H9 (cell line): ENCODE measurements around the gene AKNAD1. TPM values are rescaled to one million over a fixed set of nuclear protein-coding genes. Genes with fewer than 3 reads are reported as not detected.

ENCODE experiments used
- DNase-seq: peaks from one replicate; pipeline ENCODE4 v3.0.0-alpha.2; 2017
- H2AFZ ChIP-seq: one replicate; pipeline ENCODE4 v1.6.1; 2013; ENCODE audit warnings: mild to moderate bottlenecking, low read length, control low read depth, moderate library complexity
- H2AK5ac ChIP-seq: 2 replicates; pipeline ENCODE4 v1.6.1; 2013; ENCODE audit warnings: low read length, control low read depth, mixed read lengths; ENCODE audit not compliant: insufficient read length
- H2BK120ac ChIP-seq: one replicate; pipeline ENCODE4 v1.6.1; 2013; ENCODE audit warnings: low read depth, mild to moderate bottlenecking, low read length, control low read depth, inconsistent platforms; ENCODE audit not compliant: poor library complexity, severe bottlenecking
- H2BK12ac ChIP-seq: 2 replicates; pipeline ENCODE4 v1.6.1; 2013; ENCODE audit warnings: low read length, control low read depth, mixed read lengths, low read depth; ENCODE audit not compliant: insufficient read length
- H2BK15ac ChIP-seq: 2 replicates; pipeline ENCODE4 v1.6.1; 2013; ENCODE audit warnings: low read depth, low read length, control low read depth
- H2BK20ac ChIP-seq: one replicate; pipeline ENCODE4 v1.6.1; 2013; ENCODE audit warnings: low read depth, mild to moderate bottlenecking, low read length, control low read depth, inconsistent platforms; ENCODE audit not compliant: poor library complexity, severe bottlenecking
- H2BK5ac ChIP-seq: 2 replicates; pipeline ENCODE4 v1.6.1; 2013; ENCODE audit warnings: low read length, control low read depth, mixed read lengths; ENCODE audit not compliant: insufficient read length
- H3K14ac ChIP-seq: 2 replicates; pipeline ENCODE4 v1.6.1; 2013; ENCODE audit warnings: low read length, control low read depth; ENCODE audit not compliant: insufficient read depth
- H3K18ac ChIP-seq: 2 replicates; pipeline ENCODE4 v1.6.1; 2013; ENCODE audit warnings: low read depth, mild to moderate bottlenecking, mixed read lengths, low read length, control low read depth; ENCODE audit not compliant: insufficient read length
- H3K23ac ChIP-seq: 2 replicates; pipeline ENCODE4 v1.6.1; 2013; ENCODE audit warnings: low read length, control low read depth, mixed read lengths, low read depth; ENCODE audit not compliant: insufficient read length
- H3K23me2 ChIP-seq: 2 replicates; pipeline ENCODE4 v1.6.1; 2013; ENCODE audit warnings: low read depth, mild to moderate bottlenecking, mixed read lengths, low read length, control low read depth; ENCODE audit not compliant: insufficient read length, poor library complexity, severe bottlenecking
- H3K27ac ChIP-seq: 2 replicates; pipeline ENCODE4 v1.5.1; 2013; ENCODE audit warnings: low read length, control low read depth, mixed read lengths, low read depth; ENCODE audit not compliant: insufficient read length
- H3K27me3 ChIP-seq: 2 replicates; pipeline ENCODE4 v1.6.1; 2013; ENCODE audit warnings: low read length, control low read depth, inconsistent platforms; ENCODE audit not compliant: insufficient read depth
- H3K4ac ChIP-seq: 2 replicates; pipeline ENCODE4 v1.6.1; 2013; ENCODE audit warnings: low read depth, mild to moderate bottlenecking, control low read depth, inconsistent platforms, low read length, moderate library complexity
- H3K4me1 ChIP-seq: 2 replicates; pipeline ENCODE4 v1.6.1; 2013; ENCODE audit warnings: low read length, control low read depth, inconsistent platforms; ENCODE audit not compliant: insufficient read depth
- H3K4me2 ChIP-seq: 2 replicates; pipeline ENCODE4 v1.6.1; 2013; ENCODE audit warnings: low read length, control low read depth, mixed read lengths; ENCODE audit not compliant: insufficient read length, insufficient read depth
- H3K56ac ChIP-seq: 2 replicates; pipeline ENCODE4 v1.6.1; 2013; ENCODE audit warnings: low read depth, mild to moderate bottlenecking, mixed read lengths, low read length, control low read depth; ENCODE audit not compliant: insufficient read length
- H3K79me1 ChIP-seq: 2 replicates; pipeline ENCODE4 v1.6.1; 2013; ENCODE audit warnings: low read depth, mild to moderate bottlenecking, moderate library complexity, low read length, control low read depth, inconsistent platforms; ENCODE audit not compliant: insufficient read depth, poor library complexity, severe bottlenecking
- H3K79me2 ChIP-seq: 2 replicates; pipeline ENCODE4 v1.6.1; 2013; ENCODE audit warnings: low read length, control low read depth, inconsistent platforms; ENCODE audit not compliant: insufficient read depth
- H3K9ac ChIP-seq: 2 replicates; pipeline ENCODE4 v1.6.1; 2013; ENCODE audit warnings: low read length, control low read depth, mixed read lengths; ENCODE audit not compliant: insufficient read length; ENCODE audit errors: extremely low read depth
- H3K9me3 ChIP-seq: one replicate; pipeline ENCODE4 v1.6.1; 2013; ENCODE audit warnings: low read depth, low read length, inconsistent platforms; ENCODE audit not compliant: control insufficient read depth
- H3T11ph ChIP-seq: one replicate; pipeline ENCODE4 v1.6.1; 2013; ENCODE audit warnings: mild to moderate bottlenecking, low read length, control low read depth, inconsistent platforms
- H4K20me1 ChIP-seq: one replicate; pipeline ENCODE4 v1.6.1; 2013; ENCODE audit not compliant: control insufficient read depth, insufficient read length, insufficient read depth
- H4K5ac ChIP-seq: 2 replicates; pipeline ENCODE4 v1.6.1; 2013; ENCODE audit warnings: low read depth, mild to moderate bottlenecking, mixed read lengths, low read length, control low read depth; ENCODE audit not compliant: insufficient read length
- H4K8ac ChIP-seq: replicated peaks from 2 replicates; pipeline ENCODE4 v1.6.1; 2013; ENCODE audit warnings: low read length, control low read depth, mixed read lengths, low read depth; ENCODE audit not compliant: insufficient read length
- H4K91ac ChIP-seq: 2 replicates; pipeline ENCODE4 v1.6.1; 2013; ENCODE audit warnings: low read depth, mild to moderate bottlenecking, moderate library complexity, mixed read lengths, low read length, control low read depth; ENCODE audit not compliant: insufficient read length
- H3K27ac Mint-ChIP-seq, 3 experiments: 2 replicates in 2 of 3; 3 replicates in 1 of 3; pipeline ENCODE4 v1.8.0; 2020 to 2021; ENCODE audit warnings: mixed read lengths in 3 of 3, mild to moderate bottlenecking in 1 of 3, moderate library complexity in 1 of 3
- H3K27me3 Mint-ChIP-seq: 2 replicates; pipeline ENCODE4 v1.8.0; 2021; ENCODE audit warnings: low read depth, mild to moderate bottlenecking, moderate library complexity, mixed read lengths
- H3K36me3 Mint-ChIP-seq, 3 experiments: 2 replicates in 2 of 3; 3 replicates in 1 of 3; pipeline ENCODE4 v1.8.0; 2020 to 2021; ENCODE audit warnings: low read depth in 3 of 3, mixed read lengths in 3 of 3; ENCODE audit not compliant: insufficient read depth in 1 of 3
- H3K4me1 Mint-ChIP-seq, 2 experiments: 2 replicates each; pipeline ENCODE4 v1.8.0; 2020; ENCODE audit warnings: mixed read lengths in 2 of 2
- H3K4me3 Mint-ChIP-seq, 2 experiments: 2 replicates in 1 of 2; 3 replicates in 1 of 2; pipeline ENCODE4 v1.8.0; 2020 to 2021; ENCODE audit warnings: mild to moderate bottlenecking in 2 of 2, mixed read lengths in 2 of 2, moderate library complexity in 1 of 2
- H3K9me3 Mint-ChIP-seq, 2 experiments: 2 replicates in 1 of 2; 3 replicates in 1 of 2; pipeline ENCODE4 v1.8.0; 2020; ENCODE audit warnings: mild to moderate bottlenecking in 2 of 2, mixed read lengths in 2 of 2, moderate library complexity in 1 of 2
- WGBS: extraction: QIAGEN DNeasy Blood & Tissue Kit; methylation state at CpG from one replicate; pipeline ENCODE4 v1.1.7; 2013; ENCODE audit warnings: missing lambda C conversion rate, low lambda C conversion rate, mixed read lengths; ENCODE audit not compliant: insufficient read length; ENCODE audit errors: extremely low coverage; 5-methylcytosine and 5-hydroxymethylcytosine counted together
- total RNA-seq: library from RNA; stranded (reverse); gene quantifications from 2 replicates; pipeline ENCODE4 v1.2.1, GENCODE V29; 2021
- TF ChIP-seq, protein P1 (sequence below): fragments of 200-600 bp; sonication (generic); conservative IDR thresholded peaks from 3 replicates; pipeline ENCODE4 v1.8.0; 2021; ENCODE audit warnings: antibody characterized with exemption, mild to moderate bottlenecking

The AKNAD1 gene
- total RNA-seq, 1 experiment from 2014 or later: not detected

DNA sequence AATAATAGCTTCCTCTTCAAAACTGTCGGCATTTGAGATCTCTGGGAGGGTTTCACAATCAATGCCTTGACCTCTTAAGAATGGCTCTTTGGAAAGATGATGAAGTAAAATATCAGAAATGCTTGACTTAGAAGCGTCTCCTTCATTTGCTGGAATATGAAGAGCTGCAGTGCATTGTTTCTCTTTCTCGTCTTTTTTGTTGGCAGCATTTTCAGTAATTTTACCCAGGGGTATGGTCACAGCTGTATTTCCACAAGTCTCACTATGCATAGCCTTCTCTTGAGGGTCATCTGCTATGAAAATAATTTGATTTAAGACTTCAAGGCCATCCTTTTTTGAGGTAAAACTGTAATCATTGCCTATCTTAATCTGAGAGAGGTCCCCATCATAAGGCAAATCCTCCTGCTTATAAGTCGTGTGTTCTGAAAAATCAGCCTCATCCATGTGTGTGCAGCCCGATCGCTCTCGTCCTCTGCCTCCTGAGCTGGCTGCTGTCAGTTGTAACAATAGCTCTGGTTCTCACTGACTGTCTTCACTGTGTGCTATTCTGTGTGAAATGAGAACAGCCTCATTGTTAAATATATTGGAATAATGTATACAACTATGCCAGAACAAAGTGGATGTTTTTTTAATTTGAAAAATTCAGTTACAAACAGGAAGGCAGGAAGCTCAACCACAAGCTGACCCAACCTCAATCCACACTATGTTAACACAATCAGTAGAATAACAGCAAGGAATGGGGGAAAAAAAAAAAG, 4.5 kb downstream of the AKNAD1 start:
- no peaks in the 10 kb centered on the region for H4K20me1 ChIP-seq
- WGBS: no CpG with 5 or more reads among the region's 7 CpGs
- no peak overlapping the region for H2AFZ ChIP-seq
- no peaks in the 10 kb centered on the region for H3K79me1 ChIP-seq
- no peak overlapping the region for H2BK120ac ChIP-seq
- H3K27me3 Mint-ChIP-seq: no peaks in the 10 kb centered on the region
- H2BK12ac ChIP-seq: no peak overlapping the region
- no peak overlapping the region for H3K4me2 ChIP-seq
- no peaks in the 10 kb centered on the region for H3K4me1 ChIP-seq
- H2BK20ac ChIP-seq: no peak overlapping the region
- no peak overlapping the region for H2AK5ac ChIP-seq
- H3K14ac ChIP-seq: no peak overlapping the region
- H3K4me3 Mint-ChIP-seq: no peak overlapping the region
- no peak overlapping the region for H3K4ac ChIP-seq
- H3K9ac ChIP-seq: no peak overlapping the region
- no peaks in the 10 kb centered on the region for H3K9me3 Mint-ChIP-seq
- H3K27me3 ChIP-seq: no peaks in the 10 kb centered on the region
- H3K79me2 ChIP-seq: no peaks in the 10 kb centered on the region
- H3T11ph ChIP-seq: no peak overlapping the region
- H2BK15ac ChIP-seq: no peak overlapping the region
- no peak overlapping the region for H3K27ac ChIP-seq
- no peak overlapping the region for H3K56ac ChIP-seq
- no peak overlapping the region for H4K8ac ChIP-seq
- no peaks in the 10 kb centered on the region; a peak in 1 of 7 replicates for H3K36me3 Mint-ChIP-seq
- H2BK5ac ChIP-seq: no peak overlapping the region
- TF ChIP-seq, protein P1, sequence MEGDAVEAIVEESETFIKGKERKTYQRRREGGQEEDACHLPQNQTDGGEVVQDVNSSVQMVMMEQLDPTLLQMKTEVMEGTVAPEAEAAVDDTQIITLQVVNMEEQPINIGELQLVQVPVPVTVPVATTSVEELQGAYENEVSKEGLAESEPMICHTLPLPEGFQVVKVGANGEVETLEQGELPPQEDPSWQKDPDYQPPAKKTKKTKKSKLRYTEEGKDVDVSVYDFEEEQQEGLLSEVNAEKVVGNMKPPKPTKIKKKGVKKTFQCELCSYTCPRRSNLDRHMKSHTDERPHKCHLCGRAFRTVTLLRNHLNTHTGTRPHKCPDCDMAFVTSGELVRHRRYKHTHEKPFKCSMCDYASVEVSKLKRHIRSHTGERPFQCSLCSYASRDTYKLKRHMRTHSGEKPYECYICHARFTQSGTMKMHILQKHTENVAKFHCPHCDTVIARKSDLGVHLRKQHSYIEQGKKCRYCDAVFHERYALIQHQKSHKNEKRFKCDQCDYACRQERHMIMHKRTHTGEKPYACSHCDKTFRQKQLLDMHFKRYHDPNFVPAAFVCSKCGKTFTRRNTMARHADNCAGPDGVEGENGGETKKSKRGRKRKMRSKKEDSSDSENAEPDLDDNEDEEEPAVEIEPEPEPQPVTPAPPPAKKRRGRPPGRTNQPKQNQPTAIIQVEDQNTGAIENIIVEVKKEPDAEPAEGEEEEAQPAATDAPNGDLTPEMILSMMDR: no peak
- no peak overlapping the region for H3K27ac Mint-ChIP-seq
- no peak overlapping the region for H3K18ac ChIP-seq
- H3K23ac ChIP-seq: no peak overlapping the region
- DNase-seq: no peak
- H3K4me1 Mint-ChIP-seq: peaks cover 8 to 9% of the 10 kb centered on the region in 2 experiments
- H3K9me3 ChIP-seq: no peaks in the 10 kb centered on the region
- H4K91ac ChIP-seq: no peak overlapping the region
- no peak overlapping the region for H4K5ac ChIP-seq
- H3K23me2 ChIP-seq: no peaks in the 10 kb centered on the region
